ENCODE measurements around the gene ILDR2.

The ILDR2 gene

DNA sequence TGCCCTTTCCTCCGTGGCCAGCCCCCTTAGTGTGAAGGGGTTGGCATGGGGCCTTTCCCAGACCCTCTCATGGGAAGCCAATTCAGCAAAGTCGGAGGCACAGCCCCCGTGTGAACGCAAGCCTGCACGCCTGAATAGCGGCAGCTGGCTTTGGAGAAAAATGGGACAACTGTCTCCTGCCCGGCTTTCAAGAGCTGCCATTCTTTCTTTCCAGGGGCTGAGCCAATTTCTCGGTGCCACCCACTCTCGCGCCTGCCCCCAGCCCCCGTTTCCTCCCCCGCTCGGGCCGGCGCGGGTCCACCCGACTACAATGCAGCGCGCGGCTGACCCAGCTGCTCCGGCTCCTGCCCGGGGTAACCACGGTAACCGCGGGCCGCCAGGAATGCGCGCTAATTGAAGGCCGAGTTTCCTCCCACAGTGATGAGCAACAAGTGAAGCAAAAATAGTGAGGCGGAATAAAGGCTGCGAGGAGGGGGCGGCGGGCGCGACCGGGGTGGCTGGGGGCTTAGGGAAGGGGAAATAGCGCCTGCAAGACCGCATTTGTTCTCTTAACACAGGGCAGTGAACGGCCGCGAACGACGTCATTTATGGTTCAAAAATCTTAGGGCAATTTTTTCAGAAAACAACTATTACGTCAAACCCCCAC, 27.8 kb downstream of the ILDR2 start:
- peak overlapping the region; percentile 14 for H3K4me3 ChIP-seq (ENCODE audit: low read depth, low read length)
- DNase-seq (ENCODE audit: low read depth) = peak; percentile 60
- in situ Hi-C loops (cut with HindIII; ENCODE audit: low sequenced_read_pairs) = no loop called here
- TF ChIP-seq, protein P1, sequence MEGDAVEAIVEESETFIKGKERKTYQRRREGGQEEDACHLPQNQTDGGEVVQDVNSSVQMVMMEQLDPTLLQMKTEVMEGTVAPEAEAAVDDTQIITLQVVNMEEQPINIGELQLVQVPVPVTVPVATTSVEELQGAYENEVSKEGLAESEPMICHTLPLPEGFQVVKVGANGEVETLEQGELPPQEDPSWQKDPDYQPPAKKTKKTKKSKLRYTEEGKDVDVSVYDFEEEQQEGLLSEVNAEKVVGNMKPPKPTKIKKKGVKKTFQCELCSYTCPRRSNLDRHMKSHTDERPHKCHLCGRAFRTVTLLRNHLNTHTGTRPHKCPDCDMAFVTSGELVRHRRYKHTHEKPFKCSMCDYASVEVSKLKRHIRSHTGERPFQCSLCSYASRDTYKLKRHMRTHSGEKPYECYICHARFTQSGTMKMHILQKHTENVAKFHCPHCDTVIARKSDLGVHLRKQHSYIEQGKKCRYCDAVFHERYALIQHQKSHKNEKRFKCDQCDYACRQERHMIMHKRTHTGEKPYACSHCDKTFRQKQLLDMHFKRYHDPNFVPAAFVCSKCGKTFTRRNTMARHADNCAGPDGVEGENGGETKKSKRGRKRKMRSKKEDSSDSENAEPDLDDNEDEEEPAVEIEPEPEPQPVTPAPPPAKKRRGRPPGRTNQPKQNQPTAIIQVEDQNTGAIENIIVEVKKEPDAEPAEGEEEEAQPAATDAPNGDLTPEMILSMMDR (IDR thresholded peaks at IDR 0.05; ENCODE audit: low read depth, low read length, missing control alignments) = no peak

- peak; percentile 89 for DNase-seq (ENCODE audit: low read depth)
- in situ Hi-C loops (cut with HindIII; ENCODE audit: low sequenced_read_pairs) = no loop called here
- TF ChIP-seq, protein P1 (IDR thresholded peaks at IDR 0.05; ENCODE audit: low read depth, low read length, missing control alignments) = no peak
Measured at GRCh38 chr1:166944186-166944967, 31.0 kb downstream of the ILDR2 start.

DNA sequence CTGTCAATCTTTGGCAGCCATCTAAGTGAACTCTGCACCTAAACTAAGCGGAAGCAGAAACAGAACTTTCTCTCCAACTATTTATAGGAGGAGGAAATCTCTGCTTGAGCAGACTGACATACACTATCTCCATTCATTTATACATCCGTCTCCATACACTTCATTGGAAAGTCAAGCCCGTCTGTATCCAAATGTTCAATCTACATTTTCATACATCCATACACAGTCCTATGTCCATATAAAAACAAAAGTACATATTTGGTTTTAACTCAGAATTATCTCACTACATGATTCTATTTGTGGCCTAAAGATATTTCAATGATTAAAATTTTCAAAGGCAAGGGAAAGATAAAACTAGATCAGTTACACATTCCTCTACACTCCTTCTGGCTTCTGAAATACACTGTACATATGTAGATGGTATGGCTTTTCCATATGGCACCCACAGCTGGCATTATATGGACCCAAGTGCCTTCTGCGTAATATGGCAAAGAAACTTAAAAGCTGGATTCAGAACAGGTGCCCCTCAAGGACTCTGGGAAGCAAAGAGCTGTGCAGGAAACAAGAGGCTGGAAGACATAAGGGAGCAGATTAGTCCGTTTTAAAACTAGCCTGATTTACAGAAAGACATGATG, 35.5 kb downstream of the ILDR2 start:
- TF ChIP-seq, protein P1 (IDR thresholded peaks at IDR 0.05; ENCODE audit: low read depth, low read length, missing control alignments) = no peak
- no peak overlapping the region for H3K4me3 ChIP-seq (ENCODE audit: low read depth, low read length)
- in situ Hi-C loops (cut with HindIII; ENCODE audit: low sequenced_read_pairs) = no loop called here
- no peak for DNase-seq (ENCODE audit: low read depth)

More at GRCh38 chr1:166944186-166944967, 31.0 kb downstream of the ILDR2 start:
- no peak overlapping the region for H3K4me3 ChIP-seq (ENCODE audit: low read depth, low read length)

GRCh38 chr1:166937962-166938361, 37.4 kb downstream of the ILDR2 start:
- DNase-seq (ENCODE audit: low read depth) = no peak
- no peak overlapping the region for H3K4me3 ChIP-seq (ENCODE audit: low read depth, low read length)
- TF ChIP-seq, protein P1 (IDR thresholded peaks at IDR 0.05; ENCODE audit: low read depth, low read length, missing control alignments) = no peak
- in situ Hi-C loops (cut with HindIII; ENCODE audit: low sequenced_read_pairs) = no loop called here

DNA sequence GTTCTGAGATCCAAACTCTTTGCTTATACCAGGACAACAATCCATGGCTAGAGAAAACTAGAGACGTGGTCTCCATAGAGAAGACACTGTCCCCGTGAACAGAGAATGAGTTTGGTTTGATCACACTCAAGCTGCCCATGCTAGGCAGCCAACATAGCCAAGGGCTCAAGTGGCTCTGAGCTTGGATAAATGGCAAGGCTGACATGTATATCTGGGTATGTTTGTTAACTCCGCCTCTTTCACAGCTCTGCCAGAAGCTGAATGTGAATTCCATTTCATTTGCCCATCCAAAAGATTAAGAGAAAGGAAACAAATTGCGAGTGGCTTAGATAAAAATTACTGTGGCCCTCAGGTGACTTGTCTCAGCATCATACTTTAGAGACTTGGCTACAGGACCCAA, 38.0 kb downstream of the ILDR2 start:
- TF ChIP-seq, protein P1 (IDR thresholded peaks at IDR 0.05; ENCODE audit: low read depth, low read length, missing control alignments) = no peak
- in situ Hi-C loops (cut with HindIII; ENCODE audit: low sequenced_read_pairs) = no loop called here
- no peak for DNase-seq (ENCODE audit: low read depth)
- no peak overlapping the region for H3K4me3 ChIP-seq (ENCODE audit: low read depth, low read length)

DNA sequence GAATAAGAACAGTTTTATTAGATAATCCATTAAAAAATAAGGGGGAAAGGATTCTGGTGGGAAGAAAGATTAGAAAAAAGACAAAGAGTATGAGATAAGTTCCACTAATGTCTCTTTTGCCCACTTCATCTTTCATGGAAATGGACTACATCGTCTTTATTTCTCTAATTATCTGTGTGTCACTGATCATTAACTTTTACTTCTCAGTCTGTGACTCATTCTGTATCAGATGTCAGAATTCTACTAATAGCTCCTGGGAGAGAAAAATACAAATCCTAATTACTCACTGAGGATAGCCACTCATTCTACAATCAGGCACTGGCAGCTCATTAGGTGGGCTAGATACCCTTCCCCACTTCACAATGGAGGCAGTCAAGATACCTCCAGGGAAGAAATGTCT, 41.7 kb downstream of the ILDR2 start:
- no peak overlapping the region for H3K4me3 ChIP-seq (ENCODE audit: low read depth, low read length)
- in situ Hi-C loops (cut with HindIII; ENCODE audit: low sequenced_read_pairs) = no loop called here
- TF ChIP-seq, protein P1 (IDR thresholded peaks at IDR 0.05; ENCODE audit: low read depth, low read length, missing control alignments) = no peak
- no peak for DNase-seq (ENCODE audit: low read depth)

Data from astrocyte of the cerebellum (primary cell).